LHCN-M2 (cell line): ENCODE results near the gene NAPEPLD. TPM values are rescaled to one million over a fixed set of nuclear protein-coding genes. Genes with fewer than 3 reads are reported as not detected.
"Not testable (repeated sequence)": the region's sequence is repeated elsewhere in the genome, so short reads cannot be mapped to it uniquely, and the experiment has no call there.

ENCODE experiments used
- DNase-seq: peaks from one replicate; pipeline ENCODE4 v3.0.0-alpha.2; 2012; ENCODE audit warnings: low read depth
- polyA plus RNA-seq: library from polyadenylated mRNA; unstranded; fragments of >200 nt; gene quantifications from one replicate; pipeline ENCODE4 v1.2.1, GENCODE V29; 2012; ENCODE audit warnings: missing spikeins
- total RNA-seq: library from RNA; depleted of rRNA; stranded (reverse); fragments of >200 nt; gene quantifications from 2 replicates; pipeline ENCODE4 v1.2.3, GENCODE V29; 2014; rRNA removed

NAPEPLD gene
- total RNA-seq = 4.5 and 7.0 TPM in 2 replicates
- 3.4 TPM for polyA plus RNA-seq

DNA sequence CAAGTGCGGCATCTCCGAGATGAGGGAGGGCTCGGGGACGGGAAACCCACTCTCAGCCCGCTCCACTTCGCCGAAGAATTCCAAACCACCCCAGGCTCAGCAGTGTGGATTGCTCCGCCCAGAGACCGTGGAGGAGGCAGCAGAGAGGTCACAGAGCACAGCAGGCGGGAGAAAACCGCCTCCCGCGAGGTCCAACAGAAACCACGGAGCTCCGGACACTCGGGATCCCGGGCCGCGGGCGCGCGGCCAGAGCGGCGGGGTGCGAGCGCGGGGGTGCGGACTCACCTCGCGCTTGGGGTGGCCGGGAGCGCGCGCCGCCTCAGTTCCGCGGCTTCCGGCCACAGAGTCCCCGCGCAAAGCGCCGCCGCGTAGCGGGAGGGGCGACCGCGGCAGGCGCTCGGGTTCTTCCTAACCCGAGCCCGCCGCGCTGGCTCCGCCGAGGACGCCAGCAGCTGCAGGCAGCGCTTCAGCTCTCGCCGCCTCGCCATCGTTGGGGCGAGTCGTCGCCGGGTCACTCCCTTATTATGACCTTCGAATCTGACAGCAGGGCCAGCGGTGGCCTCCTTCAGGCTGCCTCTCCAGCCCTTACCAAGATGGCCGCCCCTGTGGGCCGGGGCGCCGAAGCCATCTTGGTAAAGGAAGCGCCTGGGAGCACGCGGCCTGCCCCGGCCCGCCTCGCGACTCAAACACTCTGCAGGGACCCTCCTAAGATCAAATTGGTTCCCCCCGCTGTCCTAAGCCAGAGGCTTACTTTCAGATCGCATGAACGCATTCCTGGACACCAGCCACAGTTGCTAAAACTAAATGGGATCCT is at the start of gene NAPEPLD:
NAPEPLD (minus strand) TSS at position 106 of the 814 bp plus-strand sequence. CDS start 20,323 bp downstream, outside the sequence.
- DNase-seq = peak; percentile 92

DNA sequence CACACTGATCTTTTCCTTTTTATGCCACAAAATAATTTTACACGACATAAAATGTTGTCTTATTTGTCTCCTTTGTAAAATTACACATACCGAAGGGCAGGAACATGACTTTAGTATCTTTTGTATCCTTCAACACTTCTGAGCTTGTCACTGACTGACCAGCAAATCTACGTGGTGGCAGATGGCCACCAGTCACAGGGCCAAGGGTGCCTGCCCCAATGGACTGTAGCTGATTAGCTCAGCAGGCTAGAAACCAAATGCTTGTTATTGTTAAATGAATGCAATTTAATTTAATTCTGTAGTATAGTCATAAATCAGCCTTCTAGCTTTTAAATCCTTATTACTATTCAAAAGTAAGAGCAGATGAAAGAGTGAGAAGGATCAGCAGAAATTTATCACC is 49.2 kb upstream of the NAPEPLD start:
- not testable (repeated sequence) for DNase-seq

DNA sequence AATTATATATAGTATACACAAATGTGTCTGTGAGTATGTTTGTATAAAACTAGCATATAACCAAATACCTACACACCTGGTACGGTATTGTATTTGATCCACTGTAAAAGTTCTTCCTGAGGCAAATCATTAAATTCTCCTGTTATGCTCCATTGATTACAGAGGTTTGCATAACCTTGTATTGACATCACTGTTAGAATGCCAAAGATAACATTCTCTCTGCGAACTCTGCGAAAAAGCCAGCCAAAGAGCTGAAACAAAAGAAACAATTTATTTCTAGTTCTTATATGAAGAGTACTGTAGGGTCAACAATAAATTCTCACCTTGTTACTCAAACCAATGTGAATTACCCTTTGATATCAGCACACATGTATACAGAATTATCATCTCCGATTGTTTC is 46.5 kb upstream of the NAPEPLD start:
- not testable (repeated sequence) for DNase-seq

DNA sequence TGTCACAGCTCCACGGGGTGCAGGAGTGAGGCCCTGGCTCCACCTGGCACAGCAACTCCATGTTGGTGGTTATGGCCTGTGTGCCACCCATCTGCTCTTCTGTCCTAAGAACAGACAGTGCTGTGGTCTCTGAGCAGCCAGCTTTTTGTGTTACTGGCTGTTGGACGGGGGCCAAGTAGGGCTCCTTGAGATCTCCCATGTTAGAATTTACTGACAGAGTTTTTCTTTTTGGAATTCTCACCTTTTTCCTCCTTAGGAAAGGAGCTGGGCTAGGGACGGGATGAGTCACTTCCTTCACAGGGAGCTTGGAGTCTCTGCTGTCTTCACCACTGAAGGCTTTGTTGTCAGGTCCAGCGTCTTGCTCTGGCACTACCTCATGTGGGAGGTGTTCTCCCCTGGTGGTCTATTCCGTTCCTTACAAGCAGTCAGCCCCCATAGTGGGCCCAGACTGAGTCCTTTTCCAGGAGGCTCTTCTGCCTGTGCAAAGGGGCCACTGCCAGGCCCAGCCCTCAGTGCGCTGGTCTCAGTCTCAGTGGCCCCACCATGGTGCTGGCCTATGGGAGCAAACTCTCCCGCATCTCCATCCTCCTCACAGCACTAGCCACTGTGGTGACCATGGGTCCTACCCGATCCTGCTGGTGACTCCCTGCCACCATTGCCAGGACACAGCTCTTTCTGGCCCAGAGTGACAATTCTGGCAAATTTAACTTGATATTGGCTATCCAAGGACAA is 23.7 kb upstream of the NAPEPLD start:
- not testable (repeated sequence) for DNase-seq

DNA sequence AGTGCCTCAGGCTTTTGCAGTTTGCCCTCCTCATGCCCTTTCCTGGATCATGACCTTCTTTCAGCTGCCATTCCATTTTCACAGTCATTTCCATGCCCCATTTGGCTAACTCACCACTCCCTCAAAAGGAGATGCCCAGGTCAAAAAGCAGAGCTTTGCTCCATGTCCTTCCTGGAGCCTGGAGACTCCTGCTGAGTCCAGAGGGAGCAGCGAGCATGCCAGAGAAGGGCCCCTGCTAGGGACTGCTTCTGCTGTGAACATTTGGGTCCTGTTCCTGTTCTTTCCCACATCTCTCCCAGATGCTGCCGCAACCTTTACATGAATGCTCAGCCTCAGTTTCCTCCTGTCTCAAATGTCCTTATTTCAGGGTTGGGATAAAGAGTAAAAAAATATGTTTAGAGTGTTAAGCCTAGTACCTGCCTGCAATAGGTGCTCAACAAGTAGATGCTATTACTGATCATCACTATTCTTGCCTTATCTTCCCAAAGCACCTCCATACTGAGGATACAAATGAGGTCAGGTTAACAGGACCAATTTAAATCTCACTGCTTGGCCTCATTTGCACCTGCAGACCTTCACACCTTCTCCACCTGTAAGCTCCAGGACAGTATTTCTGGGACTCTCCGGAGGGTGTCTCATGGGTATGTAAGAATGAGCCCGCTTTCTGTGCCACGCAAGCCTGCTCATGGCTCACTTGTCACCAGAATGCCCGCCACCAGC is 23.0 kb upstream of the NAPEPLD start:
- not testable (repeated sequence) for DNase-seq

DNA sequence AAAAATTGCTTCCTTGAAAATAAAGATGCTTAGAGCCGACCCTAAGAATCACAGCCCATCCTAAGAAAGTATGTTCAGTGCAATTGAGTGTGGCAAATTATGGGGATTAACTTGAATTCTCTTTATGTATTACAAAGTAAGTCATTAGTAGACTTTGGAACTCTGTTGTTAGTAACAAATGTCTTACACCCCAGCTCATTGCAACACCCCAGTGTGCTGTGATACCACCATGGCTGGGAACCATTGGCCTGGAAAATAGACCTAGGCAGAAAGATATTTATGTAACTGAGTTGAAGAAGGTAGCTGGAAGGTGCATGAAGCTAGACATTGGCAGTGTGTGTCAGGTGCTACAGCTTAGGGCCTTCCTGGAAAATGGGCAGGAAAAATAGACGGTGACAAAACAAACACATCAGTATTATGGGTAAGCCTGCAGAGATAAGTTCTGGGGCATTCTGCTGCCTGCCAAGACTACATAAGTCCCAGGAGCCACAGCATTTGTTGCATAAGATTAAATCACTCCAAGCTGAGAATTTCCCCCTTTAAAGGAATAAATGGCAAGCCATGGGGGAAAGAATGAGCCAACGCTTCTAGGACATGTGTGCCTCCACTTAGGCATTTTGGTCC is 18.1 kb upstream of the NAPEPLD start:
- not testable (repeated sequence) for DNase-seq

DNA sequence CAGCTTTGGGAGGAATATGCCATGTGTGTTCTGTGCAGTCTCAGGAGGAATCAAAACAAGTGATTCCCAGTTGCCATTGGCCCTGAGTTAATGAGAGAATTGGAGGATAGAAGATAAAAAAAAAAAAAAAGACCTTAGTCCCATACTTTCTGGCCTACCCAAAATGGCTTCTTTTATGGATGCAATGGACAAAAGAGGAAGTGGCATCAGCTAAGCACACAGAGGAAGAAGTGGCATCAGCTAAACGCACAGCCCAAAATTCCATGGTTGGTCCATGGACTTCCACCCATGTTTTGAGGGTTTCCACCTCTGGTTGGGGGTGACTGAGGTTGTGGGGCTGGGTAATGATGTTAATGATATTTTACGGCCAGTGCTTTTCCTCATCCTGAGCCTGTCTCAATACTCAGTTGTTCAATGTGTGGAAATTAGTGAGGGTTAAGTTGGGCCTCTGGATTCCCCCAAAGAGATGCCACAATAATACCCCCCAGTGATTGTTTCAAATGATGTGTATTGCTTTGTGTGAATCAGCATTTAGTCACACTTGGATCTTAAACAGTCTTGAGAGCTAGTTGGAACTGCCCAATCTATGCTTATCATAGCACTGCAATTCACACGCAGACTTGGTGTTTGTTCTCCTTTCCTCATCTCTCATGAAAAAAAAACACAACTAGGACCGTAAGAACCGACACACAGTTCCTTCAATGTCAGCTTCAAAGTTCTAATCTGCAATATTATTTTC is 14.4 kb upstream of the NAPEPLD start:
- not testable (repeated sequence) for DNase-seq

DNA sequence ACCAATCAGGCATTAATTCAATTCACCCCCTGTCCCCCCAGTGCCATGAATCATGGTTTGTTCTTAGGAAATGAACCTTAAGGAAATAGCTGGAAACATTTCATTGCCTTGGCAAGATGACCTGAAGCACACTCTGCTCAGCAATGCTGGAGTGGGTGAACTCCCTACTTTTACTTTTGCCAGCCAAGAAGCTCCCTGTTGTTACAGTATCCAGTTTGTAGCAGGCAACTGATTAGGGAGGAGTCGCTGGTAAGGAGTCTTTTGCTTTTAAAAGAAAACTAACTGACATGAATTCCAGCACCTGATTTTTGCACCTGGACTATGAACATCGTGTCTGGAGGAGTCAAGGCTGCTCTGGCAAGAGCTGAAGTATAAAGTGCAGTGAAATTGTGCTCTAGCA is 13.7 kb upstream of the NAPEPLD start:
- DNase-seq = not testable (repeated sequence)

DNA sequence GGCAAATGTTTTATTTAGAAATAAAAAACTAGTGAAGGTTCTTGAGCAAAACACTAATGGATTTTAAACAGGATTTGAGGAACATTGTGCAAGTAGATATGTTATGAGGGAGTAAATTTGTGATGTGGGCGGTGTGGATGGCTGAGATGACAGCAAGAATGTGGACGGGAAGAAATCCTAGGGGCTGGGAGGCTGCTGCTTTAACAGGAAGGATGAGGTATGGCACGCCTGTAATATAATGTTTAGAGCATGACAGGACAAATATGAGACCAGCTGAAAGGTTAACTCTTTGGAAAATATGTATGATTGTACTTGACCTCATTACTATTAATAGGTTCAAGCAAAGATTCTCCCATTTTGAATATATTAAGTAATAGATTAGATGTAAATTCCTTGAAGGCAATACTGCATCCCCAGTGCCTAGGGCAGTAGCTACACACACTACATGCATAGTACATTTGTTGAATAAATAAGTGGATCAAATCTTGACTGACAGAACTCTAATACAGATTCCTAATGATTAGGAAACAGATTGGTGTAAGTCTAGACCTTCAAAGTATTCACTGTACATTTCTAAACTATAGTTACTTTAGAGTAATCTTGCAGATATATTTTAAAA is 13.2 kb upstream of the NAPEPLD start:
- not testable (repeated sequence) for DNase-seq

DNA sequence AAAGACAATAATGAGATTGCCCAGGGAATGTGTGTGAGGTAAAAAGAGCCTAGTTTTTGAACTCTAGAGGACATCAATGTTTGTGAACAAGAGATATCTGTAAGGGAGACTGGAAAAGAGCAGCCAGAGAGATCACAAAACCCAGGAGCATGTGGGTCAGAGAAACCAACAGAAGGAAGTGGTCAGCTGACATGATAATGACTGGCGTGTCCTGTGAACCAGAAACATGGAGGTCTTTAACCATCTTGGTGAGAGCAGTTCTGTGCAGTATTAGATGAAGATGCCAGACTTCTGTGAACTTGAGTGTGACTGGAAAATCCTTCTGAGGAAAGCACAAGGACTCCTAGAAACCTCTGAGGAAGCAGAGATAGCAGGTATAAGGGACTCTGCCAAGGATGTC is 10.2 kb upstream of the NAPEPLD start:
- DNase-seq = not testable (repeated sequence)

DNA sequence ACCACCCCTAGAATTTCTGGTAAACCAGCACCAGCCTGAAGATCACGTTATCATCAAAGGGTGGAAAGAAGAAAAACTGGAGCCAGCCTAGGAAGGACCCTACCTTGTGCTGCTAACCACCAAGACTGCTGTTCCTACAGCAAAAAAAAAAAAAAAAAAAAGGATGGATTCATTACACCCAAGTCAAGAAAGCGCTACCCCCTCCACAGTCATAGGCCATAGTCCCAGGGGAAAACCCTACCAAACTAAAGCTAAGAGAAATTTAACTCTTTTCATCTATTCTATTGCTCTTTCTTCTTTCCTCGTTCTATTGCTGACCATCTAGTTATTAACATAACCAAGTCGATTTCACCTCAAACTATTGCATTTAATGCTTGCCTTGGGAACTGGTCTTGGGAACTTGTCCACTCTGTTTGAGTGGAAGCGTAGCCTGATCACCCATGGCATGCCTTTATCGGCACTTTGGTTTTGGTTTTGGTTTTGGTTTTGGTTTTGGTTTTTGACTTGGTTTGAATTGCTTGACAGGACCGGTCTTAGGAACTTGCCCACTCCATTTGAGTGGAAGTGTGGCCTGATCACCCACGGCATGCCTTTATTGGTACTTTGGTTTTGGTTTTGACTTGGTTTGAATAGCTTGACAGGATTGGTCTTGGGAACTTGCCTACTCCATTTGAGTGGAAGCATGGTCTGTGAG is 6.6 kb upstream of the NAPEPLD start:
- DNase-seq = not testable (repeated sequence)

DNA sequence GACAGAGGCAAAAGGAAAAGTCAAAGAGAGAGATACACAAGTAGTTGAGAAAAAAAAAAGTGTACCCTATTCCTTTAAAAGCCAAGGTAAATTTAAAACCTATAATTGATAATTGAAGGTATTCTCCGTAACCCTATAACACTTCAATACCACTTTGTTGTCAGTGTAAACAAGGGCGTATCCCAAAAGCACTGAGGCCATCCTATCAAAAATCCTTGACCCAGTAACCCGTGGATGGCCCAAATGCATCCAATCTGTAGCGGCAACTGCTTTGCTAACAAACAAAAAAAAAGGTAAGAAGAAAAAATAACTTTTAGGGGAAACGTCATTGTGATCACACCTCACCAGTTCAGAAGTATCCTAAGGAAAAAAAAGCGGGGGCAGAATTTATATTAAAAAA is 5.1 kb upstream of the NAPEPLD start:
- DNase-seq = no peak

DNA sequence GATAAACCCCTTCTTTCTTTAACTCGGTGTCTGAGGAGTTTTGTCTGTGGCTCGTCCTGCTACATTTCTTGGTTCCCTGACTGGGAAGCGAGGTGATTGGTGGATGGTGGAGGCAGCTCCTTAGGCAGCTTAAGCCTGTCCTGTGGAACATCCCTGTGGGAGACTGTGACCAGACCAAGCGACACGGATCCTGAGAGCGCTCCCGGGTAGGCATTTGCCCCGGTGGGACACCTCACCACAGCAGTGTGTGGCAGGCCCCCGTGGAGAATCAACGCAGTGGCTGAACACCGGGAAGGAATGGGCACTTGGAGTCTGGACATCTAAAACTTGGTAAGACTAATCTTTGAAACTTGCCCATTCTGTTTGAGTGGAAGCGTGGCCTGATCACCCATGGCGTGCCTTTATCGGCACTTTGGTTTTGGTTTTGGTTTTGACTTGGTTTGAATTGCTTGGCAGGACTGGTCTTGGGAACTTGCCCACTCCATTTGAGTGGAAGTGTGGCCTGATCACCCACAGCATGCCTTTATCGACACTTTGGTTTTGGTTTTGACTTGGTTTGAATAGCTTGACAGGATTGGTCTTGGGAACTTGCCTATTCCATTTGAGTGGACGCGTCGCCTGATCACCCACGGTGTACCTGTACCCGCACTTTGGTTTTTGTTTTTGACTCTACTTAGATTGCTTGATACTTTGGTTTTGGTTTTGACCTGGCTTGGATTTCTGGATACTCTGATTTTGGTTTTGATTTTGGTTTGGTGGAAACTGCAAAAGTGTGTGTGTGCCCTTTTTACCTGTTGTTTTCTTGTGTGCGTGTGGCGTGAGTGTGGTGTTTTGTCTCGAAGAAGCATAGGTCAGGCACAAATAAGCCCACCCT is 4.1 kb upstream of the NAPEPLD start:
- DNase-seq = not testable (repeated sequence)

DNA sequence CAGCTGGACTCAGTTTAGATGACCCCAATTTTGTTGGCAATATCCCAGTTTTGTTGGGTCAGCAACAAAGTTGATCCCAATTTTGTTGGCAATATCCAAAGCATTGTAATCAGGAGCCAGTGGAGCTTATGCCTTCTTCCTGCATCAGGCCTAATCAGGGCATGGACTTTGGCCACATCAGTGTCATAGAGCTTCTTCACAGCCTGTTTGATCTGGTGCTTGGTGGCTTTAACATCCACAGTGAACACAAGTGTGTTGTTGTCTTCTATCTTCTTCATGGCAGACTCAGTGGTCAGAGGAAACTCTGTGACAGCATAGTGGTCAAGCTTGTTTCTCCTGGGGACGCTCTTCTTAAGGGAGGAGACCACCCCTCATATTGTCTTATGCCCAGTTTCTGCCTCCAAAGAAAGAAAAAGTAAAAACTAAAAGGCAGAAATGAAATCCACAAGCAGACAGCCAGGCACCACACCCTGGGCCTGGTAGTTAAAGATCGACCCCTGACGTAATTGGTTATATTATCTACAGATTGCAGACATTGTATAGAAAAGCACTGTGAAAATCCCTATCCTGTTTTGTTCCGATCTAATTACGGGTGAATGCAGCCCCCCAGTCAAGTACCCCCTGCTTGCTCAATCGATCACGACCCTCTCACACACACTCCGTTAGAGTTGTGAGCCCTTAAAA is 3.2 kb upstream of the NAPEPLD start:
- DNase-seq = not testable (repeated sequence)

DNA sequence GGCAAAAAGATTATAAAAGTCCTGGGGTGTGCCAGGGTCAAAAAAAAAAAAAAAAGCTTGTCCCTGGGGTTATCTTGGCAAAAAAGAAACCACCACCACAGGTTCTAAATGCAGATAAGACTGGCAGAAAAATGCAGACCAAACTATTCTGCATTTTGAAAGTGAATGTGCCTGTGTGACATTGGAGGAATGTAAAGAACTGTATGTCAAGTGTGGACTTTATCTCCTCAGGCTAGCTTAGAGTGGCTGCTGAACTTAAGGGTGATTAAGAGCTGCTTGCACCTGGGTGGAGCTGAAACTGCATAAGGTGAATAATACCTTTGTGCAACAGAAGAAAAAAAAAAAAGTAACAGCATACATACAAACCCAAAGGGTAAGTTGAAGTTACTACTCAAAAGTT is 1.3 kb upstream of the NAPEPLD start:
- DNase-seq = no peak

DNA sequence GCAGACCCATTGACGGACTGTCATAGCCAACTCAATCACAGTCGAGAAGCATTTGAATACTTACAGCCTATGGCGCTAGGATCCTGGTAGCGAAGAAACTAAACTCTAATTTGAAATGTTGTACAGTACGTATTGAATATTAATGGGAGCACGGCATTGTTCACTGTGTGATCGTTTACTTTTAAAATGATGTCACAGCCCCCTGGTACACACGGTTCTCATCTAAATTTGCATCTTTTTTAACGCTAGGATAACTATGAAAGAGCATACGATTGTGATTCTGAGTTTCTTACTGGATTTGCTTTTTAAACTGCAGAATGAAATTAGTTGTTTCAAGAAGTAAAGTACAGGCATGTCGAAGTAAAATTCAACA is 895 bp upstream of the NAPEPLD start:
- no peak for DNase-seq

DNA sequence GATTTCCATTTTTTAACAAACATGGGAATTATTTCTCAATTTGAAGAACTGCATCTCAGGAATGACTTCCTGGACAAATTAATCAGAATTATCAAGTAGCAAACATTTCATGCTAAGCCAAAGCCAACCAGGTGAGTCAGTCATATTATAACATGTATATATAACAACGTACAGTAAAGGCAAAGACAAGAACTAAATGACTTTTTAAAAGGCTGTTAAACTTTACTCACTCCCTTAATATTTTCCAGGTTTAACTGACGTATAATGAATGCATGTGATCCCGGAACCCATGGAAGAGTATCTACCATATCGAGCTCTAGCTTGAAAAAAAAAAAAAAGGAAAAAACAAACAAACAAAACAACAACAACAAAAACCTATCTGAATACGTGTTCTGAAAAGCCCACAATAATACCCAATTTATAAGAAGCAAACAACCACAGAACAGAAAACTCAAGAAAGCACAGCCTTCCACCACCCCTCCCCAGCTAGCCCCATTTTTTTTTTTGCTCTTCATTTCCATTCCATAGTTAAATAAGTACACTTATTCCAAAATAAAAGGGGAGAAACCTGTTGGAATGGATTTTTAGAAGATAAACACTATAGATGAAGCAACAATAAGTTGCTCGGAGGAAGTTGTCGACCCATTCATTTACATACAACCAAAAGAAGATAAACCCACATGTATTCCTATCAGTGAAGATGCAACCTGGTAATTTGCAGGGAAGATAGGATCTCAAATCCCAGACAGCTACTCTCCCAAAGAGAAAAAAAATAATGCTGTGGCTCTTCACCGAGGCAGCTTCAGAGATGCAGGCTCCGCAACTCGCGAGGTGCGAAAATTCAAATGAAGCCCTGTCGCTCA is 537 bp downstream of the NAPEPLD start:
- DNase-seq = no peak
